GM12872 (cell line): ENCODE data around the gene NOL4L.

Experiments used
- CTCF ChIP-seq: IDR thresholded peaks from 3 replicates; pipeline ENCODE4 v1.5.1; 2011; ENCODE audit warnings: low read depth, mild to moderate bottlenecking, low read length, moderate library complexity; ENCODE audit not compliant: insufficient read depth

The NOL4L gene

DNA sequence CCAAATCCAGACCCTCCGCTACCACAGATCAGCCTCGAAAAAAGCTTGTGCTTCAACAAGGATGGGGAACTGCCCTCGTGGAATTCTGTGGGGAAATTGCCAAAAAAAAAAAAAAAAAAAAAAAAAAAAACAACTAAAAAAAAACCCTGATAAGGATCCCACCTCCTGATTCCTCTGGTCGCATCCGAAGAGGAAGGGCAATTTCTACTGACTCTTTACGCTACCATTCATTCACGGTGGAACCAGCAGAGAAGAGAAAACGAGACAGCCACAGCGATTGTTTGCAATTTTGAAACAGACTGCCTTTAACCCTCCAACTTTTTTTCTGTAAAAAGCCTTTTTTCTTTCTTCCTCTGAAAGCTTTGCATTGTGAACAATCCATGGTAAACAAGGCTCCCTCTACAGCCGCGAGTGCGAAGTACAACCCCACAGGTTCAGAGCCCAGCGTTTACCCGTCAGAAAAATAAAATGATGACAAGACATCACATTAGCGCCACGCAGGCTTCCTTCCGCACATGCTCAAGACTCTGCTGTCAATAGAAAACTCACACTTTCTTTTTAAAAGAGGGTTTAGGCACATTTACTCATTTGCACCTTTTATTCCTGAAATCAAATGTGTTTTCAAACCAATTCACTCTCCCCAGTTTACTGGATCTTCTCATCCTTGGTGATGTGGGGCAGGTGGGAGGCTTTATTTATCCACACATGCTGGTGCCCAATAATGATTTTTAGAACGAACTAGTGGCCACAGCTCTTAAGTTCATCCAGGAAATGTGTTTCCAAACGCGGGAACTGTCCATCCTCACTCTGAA, 100.0 kb downstream of the NOL4L start:
- TF ChIP-seq CTCF = peak; percentile 85

DNA sequence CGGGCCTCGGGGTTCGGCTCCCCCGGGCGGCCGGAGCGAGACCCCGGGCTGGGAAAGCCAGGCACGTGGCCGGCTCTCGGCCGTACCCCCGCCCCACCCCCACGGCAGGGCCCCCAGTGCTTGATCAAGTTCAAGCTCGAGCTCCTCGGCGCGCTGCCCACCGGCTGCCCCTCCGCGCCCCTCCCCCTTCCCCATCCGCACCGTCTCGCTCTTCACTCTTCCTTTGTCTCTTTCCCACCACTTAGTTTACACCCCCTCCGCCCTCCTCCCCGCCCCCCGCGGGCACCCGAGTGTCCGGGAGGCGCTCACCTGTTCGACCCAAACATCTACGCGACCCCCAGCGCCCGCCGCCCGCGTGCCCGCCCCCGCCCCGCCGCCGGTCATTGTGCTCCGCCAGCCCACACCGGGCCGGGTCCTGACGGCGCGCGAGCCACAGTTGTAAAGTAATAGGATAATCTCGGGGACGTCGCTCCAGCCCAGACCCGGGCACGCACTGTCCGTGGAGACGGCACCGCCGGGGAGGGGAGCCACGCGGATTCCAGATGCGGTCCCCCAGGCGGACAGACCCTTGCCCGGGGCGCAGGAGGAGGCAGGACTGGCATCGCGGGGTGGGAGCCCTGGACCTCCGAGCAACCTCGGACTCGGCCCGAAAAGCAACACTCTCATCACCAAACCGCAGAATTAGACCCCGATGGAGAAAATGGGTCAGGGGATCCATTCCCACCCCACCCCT, 100.7 kb downstream of the NOL4L start:
- no peak for TF ChIP-seq CTCF

GRCh38 chr20:32483351-32484224, 101.5 kb downstream of the NOL4L start:
- TF ChIP-seq CTCF = no peak

- no peak for TF ChIP-seq CTCF
Measured at GRCh38 chr20:32482442-32483261, 102.5 kb downstream of the NOL4L start.

DNA sequence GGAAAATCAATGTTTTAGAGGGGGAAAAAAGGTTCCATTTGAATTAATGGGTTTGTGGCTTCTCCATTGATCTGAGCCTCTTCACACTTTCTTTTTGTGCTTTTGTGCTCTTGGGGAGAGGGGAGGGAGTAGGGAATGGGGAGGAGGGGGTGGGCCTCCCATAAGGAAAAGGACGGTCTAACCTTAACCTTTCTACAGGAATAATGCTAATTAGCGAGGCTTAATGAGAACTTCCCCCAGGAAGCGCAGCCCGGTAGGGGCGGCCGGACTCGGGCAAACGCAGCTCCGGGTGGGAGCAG, 103.0 kb downstream of the NOL4L start:
- no peak for TF ChIP-seq CTCF

DNA sequence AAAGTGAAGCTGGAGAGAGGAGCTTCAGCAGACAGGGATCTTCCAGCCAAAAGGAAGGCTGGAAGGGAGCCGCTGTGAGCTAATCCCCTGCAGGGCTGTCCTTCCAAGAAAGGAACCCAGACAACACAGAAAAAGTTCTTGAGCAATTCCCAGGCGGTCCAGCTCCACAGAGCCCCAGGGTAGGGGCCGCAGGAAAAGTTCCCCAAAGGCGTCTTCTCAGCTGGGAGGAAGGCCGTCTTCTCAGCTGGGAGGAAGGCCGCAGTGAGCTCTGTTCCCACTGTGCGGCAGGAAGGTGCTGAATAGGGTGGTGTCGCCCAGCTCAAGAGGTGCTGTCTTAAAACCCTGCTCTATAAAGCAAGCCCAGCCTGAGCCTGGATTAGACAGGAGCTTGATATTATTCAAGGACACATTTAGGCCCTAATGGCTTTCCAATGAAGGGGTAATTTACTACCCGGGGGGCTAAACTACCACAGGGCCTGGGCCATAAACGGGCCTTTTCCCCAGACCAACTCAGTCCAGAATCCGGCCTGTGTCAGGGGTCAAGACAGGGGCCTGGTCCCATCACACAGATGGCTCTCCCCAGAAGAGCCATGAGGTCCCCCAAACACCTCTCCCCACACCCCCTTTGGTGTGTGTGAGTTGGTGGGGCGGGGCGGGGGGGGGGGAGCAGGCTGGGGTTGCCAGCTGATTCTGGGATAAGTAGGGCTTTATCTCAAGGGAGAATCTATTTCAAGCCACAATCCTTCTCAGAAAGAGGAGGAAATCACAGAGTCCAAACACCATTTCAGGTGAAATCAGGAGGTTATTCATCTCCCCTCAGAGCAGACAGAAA, 103.6 kb downstream of the NOL4L start:
- no peak for TF ChIP-seq CTCF
